Stimulated activated CD4-positive, alpha-beta T cell treated with anti-CD3 and anti-CD28 coated beads, Interleukin-15, amount 100 ng/mL, for 1 hour (primary cell): ENCODE data around the gene LRRC1.

Experiments used
- DNase-seq, 2 donors: peaks; one replicate each; pipeline ENCODE4 v3.0.0-alpha.2; 2020; ENCODE audit warnings: low read depth in 1 of 2, low spot score in 1 of 2

LRRC1 gene

GRCh38 chr6:53813801-53814200 is 19.0 kb downstream of the LRRC1 start:
- no peak for DNase-seq

GRCh38 chr6:53814353-53814752 is 19.5 kb downstream of the LRRC1 start:
- no peak for DNase-seq

GRCh38 chr6:53815381-53816119 is 20.7 kb downstream of the LRRC1 start:
- no peak for DNase-seq

- DNase-seq, result no peak
Measured at GRCh38 chr6:53818858-53819609, 24.2 kb downstream of the LRRC1 start.

- no peak for DNase-seq
Measured at GRCh38 chr6:53822401-53823125, 27.8 kb downstream of the LRRC1 start.

GRCh38 chr6:53824714-53825113 is 29.9 kb downstream of the LRRC1 start:
- no peak for DNase-seq

GRCh38 chr6:53825532-53826321 is 30.9 kb downstream of the LRRC1 start:
- no peak for DNase-seq

GRCh38 chr6:53827531-53827930 is 32.7 kb downstream of the LRRC1 start:
- DNase-seq, result no peak

GRCh38 chr6:53828215-53828614 is 33.4 kb downstream of the LRRC1 start:
- DNase-seq, result no peak

GRCh38 chr6:53828966-53829697 is 34.3 kb downstream of the LRRC1 start:
- no peak for DNase-seq

GRCh38 chr6:53829698-53830221 is 35.0 kb downstream of the LRRC1 start:
- no peak for DNase-seq

- no peak for DNase-seq
Measured at GRCh38 chr6:53830366-53830765, 35.6 kb downstream of the LRRC1 start.

GRCh38 chr6:53831081-53831869 is 36.5 kb downstream of the LRRC1 start:
- DNase-seq, result no peak

GRCh38 chr6:53831936-53832660 is 37.3 kb downstream of the LRRC1 start:
- DNase-seq, result no peak

GRCh38 chr6:53833155-53833554 is 38.4 kb downstream of the LRRC1 start:
- no peak for DNase-seq

- no peak for DNase-seq
Measured at GRCh38 chr6:53834132-53834531, 39.3 kb downstream of the LRRC1 start.

GRCh38 chr6:53837865-53838769 is 43.3 kb downstream of the LRRC1 start:
- DNase-seq, result no peak

GRCh38 chr6:53840027-53840426 is 45.2 kb downstream of the LRRC1 start:
- no peak for DNase-seq
